HUES64 (cell line): ENCODE data around the gene DPM2.

Experiments
- H3K27ac ChIP-seq: 2 replicates; pipeline ENCODE4 v1.7.0; 2013; ENCODE audit warnings: low read depth, low read length, inconsistent platforms
- H3K27me3 ChIP-seq: 2 replicates; pipeline ENCODE4 v1.6.1; 2013; ENCODE audit warnings: mild to moderate bottlenecking, low read length; ENCODE audit not compliant: insufficient read depth
- H3K36me3 ChIP-seq: 2 replicates; pipeline ENCODE4 v1.6.1; 2013; ENCODE audit warnings: mild to moderate bottlenecking, low read length; ENCODE audit not compliant: insufficient read depth
- H3K4me1 ChIP-seq: 2 replicates; pipeline ENCODE4 v1.6.1; 2013; ENCODE audit warnings: mild to moderate bottlenecking, low read length, moderate library complexity; ENCODE audit not compliant: insufficient read depth
- H3K4me3 ChIP-seq: 2 replicates; pipeline ENCODE4 v1.5.1; 2013; ENCODE audit warnings: mild to moderate bottlenecking, low read length, moderate library complexity
- H3K9ac ChIP-seq: 2 replicates; pipeline ENCODE4 v1.6.1; 2013; ENCODE audit warnings: mild to moderate bottlenecking, low read depth, low read length
- H3K9me3 ChIP-seq: 2 replicates; pipeline ENCODE4 v1.6.1; 2013; ENCODE audit warnings: low read depth, low read length; ENCODE audit not compliant: insufficient read depth
- WGBS: fragments of 150-250, 120-280 bp; methylation state at CpG from one replicate; pipeline ENCODE4 v1.1.7; 2013; ENCODE audit warnings: missing lambda C conversion rate; 5-methylcytosine and 5-hydroxymethylcytosine counted together

DPM2 gene

GRCh38 chr9:127971357-127972235, 33.9 kb upstream of the DPM2 start:
- Histone ChIP-seq H3K36me3 (no peaks in the 10 kb centered on the region), H3K9me3 (no peaks in the 10 kb centered on the region), H3K27ac (peak overlapping the region; percentile 64), H3K9ac (peak overlapping the region; percentile 5), H3K4me3 (no peak overlapping the region), H3K4me1 (peaks cover 27% of the 10 kb centered on the region), H3K27me3 (no peaks in the 10 kb centered on the region)
- WGBS, result 36% methylated on average over 20 of the region's 20 CpGs

- Histone ChIP-seq H3K36me3 (no peaks in the 10 kb centered on the region), H3K9me3 (no peaks in the 10 kb centered on the region), H3K9ac (no peak overlapping the region), H3K27me3 (no peaks in the 10 kb centered on the region), H3K4me1 (peaks cover 32% of the 10 kb centered on the region), H3K27ac (peak overlapping the region; percentile 32; the same call in 1 of the 2 replicates), H3K4me3 (no peak overlapping the region)
- WGBS, result 76% methylated on average over 16 of the region's 16 CpGs
These were observed 33.0 kb upstream of the DPM2 start for GRCh38 chr9:127970401-127971313.

GRCh38 chr9:127968700-127969383, 31.2 kb upstream of the DPM2 start:
- Histone ChIP-seq H3K4me3 (no peak overlapping the region), H3K27me3 (no peaks in the 10 kb centered on the region), H3K9me3 (no peaks in the 10 kb centered on the region), H3K27ac (no peak overlapping the region), H3K9ac (no peak overlapping the region), H3K36me3 (no peaks in the 10 kb centered on the region), H3K4me1 (peaks cover 35% of the 10 kb centered on the region)
- 89% methylated on average over 10 of the region's 10 CpGs for WGBS

GRCh38 chr9:127968042-127968441, 30.4 kb upstream of the DPM2 start:
- H3K9ac ChIP-seq, result no peak overlapping the region
- H3K9me3 ChIP-seq, result no peaks in the 10 kb centered on the region
- 77% methylated on average over 2 of the region's 3 CpGs for WGBS
- H3K4me1 ChIP-seq, result peaks cover 35% of the 10 kb centered on the region
- no peak overlapping the region for H3K27ac ChIP-seq
- H3K36me3 ChIP-seq, result no peaks in the 10 kb centered on the region
- H3K4me3 ChIP-seq, result no peak overlapping the region
- H3K27me3 ChIP-seq, result no peaks in the 10 kb centered on the region

GRCh38 chr9:127967151-127967809, 29.6 kb upstream of the DPM2 start:
- Histone ChIP-seq H3K27ac (no peak overlapping the region), H3K27me3 (no peaks in the 10 kb centered on the region)

GRCh38 chr9:127966416-127967150, 28.9 kb upstream of the DPM2 start:
- Histone ChIP-seq H3K27ac (no peak overlapping the region), H3K4me1 (peaks cover 25% of the 10 kb centered on the region), H3K9ac (no peak overlapping the region), H3K27me3 (no peaks in the 10 kb centered on the region), H3K4me3 (no peak overlapping the region), H3K36me3 (no peaks in the 10 kb centered on the region), H3K9me3 (no peaks in the 10 kb centered on the region)
- WGBS, result 87% methylated on average over 8 of the region's 8 CpGs

More at GRCh38 chr9:127967151-127967809, 29.6 kb upstream of the DPM2 start:
- Histone ChIP-seq H3K9ac (no peak overlapping the region), H3K4me3 (no peak overlapping the region), H3K9me3 (no peaks in the 10 kb centered on the region), H3K36me3 (no peaks in the 10 kb centered on the region), H3K4me1 (peaks cover 32% of the 10 kb centered on the region)
- WGBS, result 91% methylated on average over 8 of the region's 9 CpGs

GRCh38 chr9:127965953-127966352, 28.3 kb upstream of the DPM2 start:
- Histone ChIP-seq H3K4me1 (peaks cover 21% of the 10 kb centered on the region), H3K27me3 (no peaks in the 10 kb centered on the region), H3K9ac (peak overlapping the region; percentile 53; the same call in 1 of the 2 replicates), H3K4me3 (no peak overlapping the region), H3K36me3 (no peaks in the 10 kb centered on the region), H3K27ac (peak overlapping the region; percentile 65), H3K9me3 (no peaks in the 10 kb centered on the region)
- WGBS, result 93% methylated on average over 6 of the region's 6 CpGs

- H3K27ac ChIP-seq, result no peak overlapping the region; the same call in 1 of the 2 replicates
- H3K4me1 ChIP-seq, result peaks cover 18% of the 10 kb centered on the region
- no peaks in the 10 kb centered on the region for H3K27me3 ChIP-seq
- H3K9me3 ChIP-seq, result no peaks in the 10 kb centered on the region
- H3K9ac ChIP-seq, result no peak overlapping the region
- 89% methylated on average over 19 of the region's 19 CpGs for WGBS
- no peak overlapping the region for H3K4me3 ChIP-seq
- no peaks in the 10 kb centered on the region for H3K36me3 ChIP-seq
These were observed 25.9 kb upstream of the DPM2 start for GRCh38 chr9:127963359-127964064.

GRCh38 chr9:127963041-127963358, 25.3 kb upstream of the DPM2 start:
- no peak overlapping the region for H3K4me3 ChIP-seq
- H3K36me3 ChIP-seq, result no peaks in the 10 kb centered on the region
- no peak overlapping the region for H3K9ac ChIP-seq
- H3K9me3 ChIP-seq, result no peaks in the 10 kb centered on the region
- H3K4me1 ChIP-seq, result peaks cover 15% of the 10 kb centered on the region
- no peaks in the 10 kb centered on the region for H3K27me3 ChIP-seq
- H3K27ac ChIP-seq, result no peak overlapping the region
- WGBS, result 85% methylated on average over 3 of the region's 3 CpGs

- Histone ChIP-seq H3K4me3 (no peak overlapping the region), H3K4me1 (peaks cover 15% of the 10 kb centered on the region), H3K36me3 (no peaks in the 10 kb centered on the region), H3K27me3 (no peaks in the 10 kb centered on the region), H3K9ac (no peak overlapping the region), H3K9me3 (no peaks in the 10 kb centered on the region), H3K27ac (no peak overlapping the region)
- WGBS, result 54% methylated on average over 3 of the region's 3 CpGs
These were observed 24.6 kb upstream of the DPM2 start for GRCh38 chr9:127962278-127962677.
